Hypothalamus (tissue), 51 donors: ENCODE measurements around the gene NKX6-1.

ENCODE experiments used
- DNase-seq, 51 donors: peaks; one replicate each; lab custom pipeline; 2025; lab: John Stamatoyannopoulos, UW

The NKX6-1 gene

DNA sequence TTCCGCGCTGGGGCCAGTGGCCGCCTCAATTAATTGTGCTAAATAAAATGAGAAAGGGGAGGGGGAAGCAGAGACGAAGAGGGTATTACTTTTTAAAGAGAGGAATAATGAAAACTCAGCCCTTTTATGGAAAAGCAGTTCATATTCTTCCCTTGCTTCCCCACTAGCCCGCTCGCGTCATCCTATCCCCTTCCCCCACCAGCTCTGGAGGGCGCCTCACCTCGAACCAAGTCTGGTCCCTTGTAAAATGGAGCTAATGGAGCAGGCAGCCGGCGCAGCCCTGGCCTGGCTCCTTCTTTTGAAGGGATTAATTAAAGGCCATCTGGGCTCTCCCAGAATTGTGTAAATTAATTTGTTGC, 511 bp upstream of the NKX6-1 start:
- DNase-seq, result no peak

GRCh38 chr4:84498203-84498934, 723 bp downstream of the NKX6-1 start:
- DNase-seq, result peak in 2 of 51 donors; percentile 6 to 16

DNA sequence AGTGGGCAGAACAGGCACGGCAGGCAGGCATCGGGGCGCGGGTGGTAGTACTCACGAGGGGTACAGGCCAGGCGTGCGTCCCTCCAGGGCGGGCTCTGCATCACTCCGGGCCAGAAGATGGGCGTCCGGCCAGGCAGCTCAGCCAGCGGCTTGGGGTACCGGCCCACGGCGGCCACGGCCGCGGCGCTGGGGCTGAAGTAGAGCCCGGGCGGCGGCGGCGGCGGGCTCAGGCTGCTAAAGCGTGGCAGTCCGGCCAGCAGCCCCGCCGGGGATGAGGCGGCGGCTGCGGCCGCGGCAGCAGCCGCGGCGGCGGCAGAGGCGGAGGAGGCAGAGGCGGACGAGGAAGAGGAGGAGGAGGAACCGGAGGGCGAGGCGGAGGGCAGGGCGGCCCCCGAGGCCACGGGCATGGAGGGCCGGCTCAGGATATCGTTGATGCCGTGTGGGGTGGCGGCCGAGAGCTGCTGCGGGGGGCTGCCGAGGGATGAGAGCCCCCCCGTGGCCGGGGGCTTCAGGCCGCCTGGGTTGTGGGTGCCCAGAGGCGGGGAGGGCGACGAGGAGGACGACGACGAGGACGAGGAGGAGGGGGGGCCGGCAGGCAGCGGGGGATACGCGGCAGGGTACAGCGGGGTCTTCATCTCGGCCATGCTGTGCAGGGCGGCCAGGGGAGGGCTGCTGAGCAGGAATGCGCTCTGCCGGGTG, 1.4 kb downstream of the NKX6-1 start:
- peak in 1 of 51 donors; percentile 8 for DNase-seq

- DNase-seq, result no peak
Observed at GRCh38 chr4:84496706-84497503, 2.2 kb downstream of the NKX6-1 start.

GRCh38 chr4:84496331-84496705, 2.8 kb downstream of the NKX6-1 start:
- DNase-seq, result no peak

- DNase-seq, result no peak
Observed at GRCh38 chr4:84495794-84496261, 3.3 kb downstream of the NKX6-1 start.

DNA sequence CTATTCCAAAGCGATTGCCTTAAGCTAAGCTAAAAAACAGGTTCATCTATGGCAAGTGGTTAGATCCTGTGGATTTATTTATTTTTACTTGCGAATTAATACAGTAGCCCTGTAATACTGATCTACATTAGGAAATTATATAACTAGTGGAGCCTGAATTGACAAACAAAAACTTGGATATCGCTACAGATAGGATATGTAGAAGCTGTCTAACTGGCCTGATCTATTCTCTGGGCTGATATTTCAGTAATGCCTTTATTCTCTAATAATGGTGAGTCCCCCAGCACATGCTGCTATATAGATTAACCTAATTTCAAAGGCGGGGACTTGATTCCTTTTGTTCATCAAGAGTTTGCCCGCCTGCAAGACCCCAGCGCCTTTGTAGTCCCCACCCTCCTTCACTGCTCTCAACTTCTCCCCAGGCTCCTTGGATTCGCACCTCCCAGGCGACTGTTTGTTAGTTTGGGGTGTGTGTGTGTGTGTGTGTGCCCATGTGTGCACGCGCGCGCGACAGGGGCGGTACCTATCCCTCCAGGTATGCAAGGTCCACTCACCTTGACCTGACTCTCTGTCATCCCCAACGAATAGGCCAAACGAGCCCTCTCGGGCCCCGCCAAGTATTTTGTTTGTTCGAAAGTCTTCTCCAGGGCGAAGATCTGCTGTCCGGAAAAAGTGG, 3.8 kb downstream of the NKX6-1 start:
- DNase-seq, result no peak

- DNase-seq, result no peak
Observed at GRCh38 chr4:84494531-84494930, 4.6 kb downstream of the NKX6-1 start.

GRCh38 chr4:84494076-84494475, 5.0 kb downstream of the NKX6-1 start:
- DNase-seq, result no peak

GRCh38 chr4:84493092-84493850, 5.8 kb downstream of the NKX6-1 start:
- DNase-seq, result no peak

GRCh38 chr4:84492737-84493091, 6.4 kb downstream of the NKX6-1 start:
- no peak for DNase-seq

- DNase-seq, result no peak
Observed at GRCh38 chr4:84492290-84492689, 6.8 kb downstream of the NKX6-1 start.

- no peak for DNase-seq
Observed at GRCh38 chr4:84491481-84491880, 7.6 kb downstream of the NKX6-1 start.

DNA sequence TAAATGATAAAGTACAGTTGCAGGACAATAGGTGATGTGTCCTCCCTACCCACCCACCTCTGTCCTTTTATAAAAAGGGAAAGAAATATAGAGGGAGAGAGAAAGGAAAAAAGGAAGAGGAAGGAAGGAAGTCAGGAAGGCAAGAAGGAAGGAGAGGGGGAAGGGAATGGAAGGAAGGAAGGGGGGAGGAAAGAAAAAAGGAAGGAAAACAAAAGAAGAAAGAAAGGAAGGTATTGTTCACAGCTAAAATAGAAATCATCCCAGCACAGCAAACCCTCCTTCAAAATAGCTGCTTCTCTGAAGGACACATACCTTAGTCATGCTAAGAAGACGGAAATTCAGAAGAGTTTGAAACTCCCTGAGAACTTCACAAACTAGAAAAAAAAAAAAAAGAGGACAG, 8.4 kb downstream of the NKX6-1 start:
- DNase-seq, result no peak

GRCh38 chr4:84484236-84484635, 14.9 kb downstream of the NKX6-1 start:
- DNase-seq, result no peak

GRCh38 chr4:84483688-84484087, 15.4 kb downstream of the NKX6-1 start:
- no peak for DNase-seq

GRCh38 chr4:84482564-84483563, 16.2 kb downstream of the NKX6-1 start:
- DNase-seq, result no peak

- no peak for DNase-seq
Observed at GRCh38 chr4:84481860-84482245, 17.2 kb downstream of the NKX6-1 start.
